HepG2 (cell line): ENCODE results near the gene HDGFL2. TPM values are rescaled to one million over a fixed set of nuclear protein-coding genes. Genes with fewer than 3 reads are reported as not detected.
A peak's percentile ranks its signal among the peaks of the same experiment; 100 is the strongest.

Experiments
- ESRRA ChIP-seq: sonication (generic); formaldehyde crosslinking; IDR thresholded peaks from 2 replicates; pipeline ENCODE4 v1.5.1; 2020; ENCODE audit warnings: mild to moderate bottlenecking, low read depth, missing genetic modification reagents
- FOXA1 ChIP-seq, 2 experiments: fragments of 450-650 bp in 1 of 2; sonication (generic) in 1 of 2; formaldehyde crosslinking in 1 of 2; IDR thresholded peaks; 2 replicates each; pipeline versions ENCODE4 v1.4.0 to v1.6.1; 2016 to 2020; ENCODE audit warnings: missing genetic modification reagents in 1 of 2
- GABPB1 ChIP-seq: IDR thresholded peaks from 2 replicates; pipeline ENCODE4 v1.6.1; 2016; ENCODE audit warnings: mild to moderate bottlenecking, missing genetic modification reagents, moderate library complexity, missing compliant biosample characterization
- GFI1 ChIP-seq: sonication (generic); formaldehyde crosslinking; IDR thresholded peaks from 2 replicates; pipeline ENCODE4 v1.5.0; 2020; ENCODE audit warnings: missing genetic modification reagents, mild to moderate bottlenecking, borderline replicate concordance
- HBP1 ChIP-seq: IDR thresholded peaks from 2 replicates; pipeline ENCODE4 v1.6.1; 2016; ENCODE audit warnings: low read depth, control low read depth
- HCFC1 ChIP-seq: fragments of 150-350 bp; IDR thresholded peaks from 2 replicates; pipeline ENCODE4 v1.6.1; 2014; ENCODE audit warnings: low read depth, low read length
- JARID2 ChIP-seq: sonication (generic); formaldehyde crosslinking; IDR thresholded peaks from 2 replicates; pipeline ENCODE4 v1.8.1; 2023; ENCODE audit warnings: missing genetic modification reagents, inconsistent platforms; ENCODE audit not compliant: insufficient replicate concordance
- LCORL ChIP-seq, 2 experiments: fragments of 450-650 bp in 1 of 2; sonication (generic) in 1 of 2; formaldehyde crosslinking in 1 of 2; IDR thresholded peaks; 2 replicates each; pipeline versions ENCODE4 v1.5.0 to v1.6.1; 2017 to 2020; ENCODE audit warnings: antibody characterized with exemption in 1 of 2, missing genetic modification reagents in 1 of 2
- MBNL3 ChIP-seq: fragments of 250-450 bp; sonication (Bioruptor Pico); conservative IDR thresholded peaks from 2 replicates; pipeline ENCODE4 v1.8.0; 2022; ENCODE audit warnings: mild to moderate bottlenecking, inconsistent platforms
- NFKB2 ChIP-seq: sonication (generic); formaldehyde crosslinking; IDR thresholded peaks from 2 replicates; pipeline ENCODE4 v1.4.0; 2020; ENCODE audit warnings: missing genetic modification reagents, borderline replicate concordance
- NPAS2 ChIP-seq: sonication (generic); formaldehyde crosslinking; IDR thresholded peaks from 2 replicates; pipeline ENCODE4 v1.8.0; 2022; ENCODE audit warnings: mild to moderate bottlenecking, missing genetic modification reagents, borderline replicate concordance
- RARG ChIP-seq: sonication (generic); formaldehyde crosslinking; IDR thresholded peaks from 2 replicates; pipeline ENCODE4 v1.4.0; 2020; ENCODE audit warnings: low read depth, mild to moderate bottlenecking, missing genetic modification reagents
- THAP11 ChIP-seq: IDR thresholded peaks from 2 replicates; pipeline ENCODE4 v1.6.1; 2016; ENCODE audit warnings: missing biosample characterization, missing genetic modification reagents
- ZIK1 ChIP-seq: sonication (generic); formaldehyde crosslinking; IDR thresholded peaks from 2 replicates; pipeline ENCODE4 v1.5.0; 2020; ENCODE audit warnings: mild to moderate bottlenecking, low read depth, missing genetic modification reagents, borderline replicate concordance
- ZNF33B ChIP-seq: sonication (generic); formaldehyde crosslinking; IDR thresholded peaks from 2 replicates; pipeline ENCODE4 v1.5.1; 2020; ENCODE audit warnings: mild to moderate bottlenecking, missing genetic modification reagents
- ZNF382 ChIP-seq: sonication (generic); formaldehyde crosslinking; IDR thresholded peaks from 2 replicates; pipeline ENCODE4 v1.5.0; 2020; ENCODE audit warnings: missing genetic modification reagents, mild to moderate bottlenecking, borderline replicate concordance
- ZNF552 ChIP-seq: sonication (generic); formaldehyde crosslinking; IDR thresholded peaks from 2 replicates; pipeline ENCODE4 v1.9.0; 2022; ENCODE audit warnings: missing genetic modification reagents, mild to moderate bottlenecking, borderline replicate concordance
- ZNF687 ChIP-seq: sonication (generic); formaldehyde crosslinking; IDR thresholded peaks from 2 replicates; pipeline ENCODE4 v1.5.1; 2020; ENCODE audit warnings: mild to moderate bottlenecking, missing genetic modification reagents, moderate library complexity
- polyA plus RNA-seq, 8 experiments: library from polyadenylated mRNA; depleted of rRNA in 3 of 8; stranded (reverse) in 7 of 8; unstranded in 1 of 8; fragments of >200 nt; fragmentation: Illumina TruSeq in 4 of 8; extraction: Trizol in 4 of 8; gene quantifications; 2 replicates each; pipeline versions ENCODE4 v1.2.1 to v1.2.3, GENCODE V29; 2011 to 2016; ENCODE audit warnings: low read depth in 4 of 8, missing spikeins in 1 of 8, mixed read lengths in 1 of 8; ENCODE audit not compliant: insufficient read depth in 1 of 8
- total RNA-seq, 5 experiments: library from RNA; depleted of rRNA; stranded (reverse); fragments of >200 nt; fragmentation: Illumina TruSeq; extraction: Trizol; gene quantifications; 2 replicates each; pipeline ENCODE4 v1.2.3, GENCODE V29; 2016; ENCODE audit warnings: low read depth in 1 of 5
- TF ChIP-seq, protein P1 (sequence below): sonication (generic); formaldehyde crosslinking; IDR thresholded peaks from 2 replicates; pipeline ENCODE4 v1.4.0; 2020; ENCODE audit warnings: missing genetic modification reagents, borderline replicate concordance
- TF ChIP-seq, protein P2 (sequence below): sonication (generic); formaldehyde crosslinking; IDR thresholded peaks from 2 replicates; pipeline ENCODE4 v1.4.0; 2020; ENCODE audit warnings: mild to moderate bottlenecking, missing genetic modification reagents

Gene HDGFL2
- total and polyA plus RNA-seq, 2 of the 13 experiments (the other 11 are each of a cell fraction or from before 2014, with no cell fraction given) = 20.0 to 51.1 TPM

DNA sequence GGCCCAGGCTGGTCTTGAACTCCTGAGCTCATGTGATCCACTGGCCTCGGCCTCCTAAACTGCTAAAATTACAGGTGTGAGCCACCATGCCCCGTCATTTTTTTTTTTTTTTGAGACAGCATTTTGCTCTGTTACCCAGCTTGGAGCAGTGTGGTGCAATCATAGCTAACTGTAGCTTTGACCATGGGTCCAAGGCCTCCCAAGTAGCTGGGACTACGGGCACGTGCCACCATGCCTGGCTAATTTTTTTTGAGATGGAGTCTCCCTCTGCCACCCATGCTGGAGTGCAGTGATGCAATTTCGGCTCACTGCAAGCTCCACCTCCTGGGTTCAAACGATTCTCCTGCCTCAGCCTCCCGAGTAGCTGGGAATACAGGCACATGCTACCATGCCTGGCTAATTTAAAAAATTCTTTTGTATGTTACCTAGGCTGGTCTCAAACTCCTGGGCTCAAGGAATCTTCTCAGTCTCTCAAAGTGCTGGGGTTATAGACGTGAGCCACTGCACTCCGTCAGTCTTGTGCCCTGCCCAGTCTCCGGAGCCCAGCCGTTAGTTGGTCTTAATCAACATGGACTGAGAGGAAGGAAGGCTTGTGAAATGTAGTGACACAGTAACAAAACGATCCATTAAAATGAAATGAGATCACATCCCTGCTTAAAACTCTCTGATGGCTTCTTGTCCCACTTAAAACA, 69.2 kb downstream of the HDGFL2 start (continued):
- TF ChIP-seq RARG (CRISPR knock-in tag) = no peak
- TF ChIP-seq ZNF687 (CRISPR knock-in tag) = peak; percentile 41
- no peak for TF ChIP-seq MBNL3 (CRISPR knock-in tag)
- TF ChIP-seq LCORL (IDR thresholded peaks at IDR 0.05) = no peak
- peak; percentile 36; the same call in 1 of the 2 replicates for TF ChIP-seq LCORL (CRISPR knock-in tag; IDR thresholded peaks at IDR 0.05)
- TF ChIP-seq ZNF382 (CRISPR knock-in tag) = no peak
- TF ChIP-seq NPAS2 (CRISPR knock-in tag) = no peak
- no peak for TF ChIP-seq JARID2
- TF ChIP-seq ZNF33B (CRISPR knock-in tag) = no peak
- TF ChIP-seq, protein P1, sequence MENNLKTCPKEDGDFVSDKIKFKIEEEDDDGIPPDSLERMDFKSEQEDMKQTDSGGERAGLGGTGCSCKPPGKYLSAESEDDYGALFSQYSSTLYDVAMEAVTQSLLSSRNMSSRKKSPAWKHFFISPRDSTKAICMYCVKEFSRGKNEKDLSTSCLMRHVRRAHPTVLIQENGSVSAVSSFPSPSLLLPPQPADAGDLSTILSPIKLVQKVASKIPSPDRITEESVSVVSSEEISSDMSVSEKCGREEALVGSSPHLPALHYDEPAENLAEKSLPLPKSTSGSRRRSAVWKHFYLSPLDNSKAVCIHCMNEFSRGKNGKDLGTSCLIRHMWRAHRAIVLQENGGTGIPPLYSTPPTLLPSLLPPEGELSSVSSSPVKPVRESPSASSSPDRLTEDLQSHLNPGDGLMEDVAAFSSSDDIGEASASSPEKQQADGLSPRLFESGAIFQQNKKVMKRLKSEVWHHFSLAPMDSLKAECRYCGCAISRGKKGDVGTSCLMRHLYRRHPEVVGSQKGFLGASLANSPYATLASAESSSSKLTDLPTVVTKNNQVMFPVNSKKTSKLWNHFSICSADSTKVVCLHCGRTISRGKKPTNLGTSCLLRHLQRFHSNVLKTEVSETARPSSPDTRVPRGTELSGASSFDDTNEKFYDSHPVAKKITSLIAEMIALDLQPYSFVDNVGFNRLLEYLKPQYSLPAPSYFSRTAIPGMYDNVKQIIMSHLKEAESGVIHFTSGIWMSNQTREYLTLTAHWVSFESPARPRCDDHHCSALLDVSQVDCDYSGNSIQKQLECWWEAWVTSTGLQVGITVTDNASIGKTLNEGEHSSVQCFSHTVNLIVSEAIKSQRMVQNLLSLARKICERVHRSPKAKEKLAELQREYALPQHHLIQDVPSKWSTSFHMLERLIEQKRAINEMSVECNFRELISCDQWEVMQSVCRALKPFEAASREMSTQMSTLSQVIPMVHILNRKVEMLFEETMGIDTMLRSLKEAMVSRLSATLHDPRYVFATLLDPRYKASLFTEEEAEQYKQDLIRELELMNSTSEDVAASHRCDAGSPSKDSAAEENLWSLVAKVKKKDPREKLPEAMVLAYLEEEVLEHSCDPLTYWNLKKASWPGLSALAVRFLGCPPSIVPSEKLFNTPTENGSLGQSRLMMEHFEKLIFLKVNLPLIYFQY (CRISPR knock-in tag) = no peak
- no peak for TF ChIP-seq GFI1 (CRISPR knock-in tag)
- TF ChIP-seq HBP1 (CRISPR knock-in tag) = no peak
- TF ChIP-seq ZIK1 (CRISPR knock-in tag) = no peak
- TF ChIP-seq GABPB1 (CRISPR knock-in tag) = no peak
- TF ChIP-seq ZNF552 (CRISPR knock-in tag) = no peak
- TF ChIP-seq HCFC1 = no peak
- TF ChIP-seq, protein P2, sequence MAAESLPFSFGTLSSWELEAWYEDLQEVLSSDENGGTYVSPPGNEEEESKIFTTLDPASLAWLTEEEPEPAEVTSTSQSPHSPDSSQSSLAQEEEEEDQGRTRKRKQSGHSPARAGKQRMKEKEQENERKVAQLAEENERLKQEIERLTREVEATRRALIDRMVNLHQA (CRISPR knock-in tag) = no peak
- TF ChIP-seq FOXA1 (IDR thresholded peaks at IDR 0.05) = no peak
- TF ChIP-seq FOXA1 (CRISPR knock-in tag; IDR thresholded peaks at IDR 0.05) = no peak
- no peak for TF ChIP-seq NFKB2 (CRISPR knock-in tag)
- no peak for TF ChIP-seq ESRRA (CRISPR knock-in tag)
- TF ChIP-seq THAP11 (CRISPR knock-in tag) = no peak
